Keratinocyte (primary cell): ENCODE measurements around the gene SEL1L3.

Source experiments
- EZH2 ChIP-seq: IDR thresholded peaks from one replicate; pipeline ENCODE4 v1.6.1; 2012; ENCODE audit warnings: inconsistent platforms, mild to moderate bottlenecking, low read length, moderate library complexity
- TF ChIP-seq, protein P1 (sequence below), 3 experiments: IDR thresholded peaks in 1 of 3; conservative IDR thresholded peaks in 1 of 3; optimal IDR thresholded peaks in 1 of 3; 2 replicates in 2 of 3; 3 replicates in 1 of 3; pipeline versions ENCODE3 to v1.5.1; 2011; ENCODE audit warnings: low read length in 3 of 3, mild to moderate bottlenecking in 3 of 3, moderate library complexity in 2 of 3, control low read depth in 1 of 3, inconsistent platforms in 1 of 3; ENCODE audit not compliant: insufficient read depth in 2 of 3; ENCODE audit errors: extremely low read depth in 1 of 3

DNA sequence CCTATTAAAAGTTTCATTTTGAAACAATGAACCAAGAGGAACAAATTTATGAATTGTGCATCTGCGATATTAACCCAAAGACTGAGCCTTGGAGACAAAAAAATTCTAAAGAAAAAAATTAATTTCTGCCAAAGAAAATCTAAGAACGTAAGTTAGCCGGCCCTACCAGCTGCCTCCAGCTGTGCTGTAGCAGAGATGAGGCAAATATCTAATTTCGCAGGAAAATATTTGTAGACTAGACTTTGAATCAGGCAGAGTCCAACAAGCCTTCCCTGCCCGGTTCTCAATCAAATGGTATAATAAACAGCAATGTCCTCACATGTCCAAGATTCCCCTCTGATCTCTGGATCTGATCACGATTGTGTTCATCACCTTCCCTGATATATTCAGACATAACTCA lies 30.0 kb upstream of the SEL1L3 start:
- TF ChIP-seq, protein P1, sequence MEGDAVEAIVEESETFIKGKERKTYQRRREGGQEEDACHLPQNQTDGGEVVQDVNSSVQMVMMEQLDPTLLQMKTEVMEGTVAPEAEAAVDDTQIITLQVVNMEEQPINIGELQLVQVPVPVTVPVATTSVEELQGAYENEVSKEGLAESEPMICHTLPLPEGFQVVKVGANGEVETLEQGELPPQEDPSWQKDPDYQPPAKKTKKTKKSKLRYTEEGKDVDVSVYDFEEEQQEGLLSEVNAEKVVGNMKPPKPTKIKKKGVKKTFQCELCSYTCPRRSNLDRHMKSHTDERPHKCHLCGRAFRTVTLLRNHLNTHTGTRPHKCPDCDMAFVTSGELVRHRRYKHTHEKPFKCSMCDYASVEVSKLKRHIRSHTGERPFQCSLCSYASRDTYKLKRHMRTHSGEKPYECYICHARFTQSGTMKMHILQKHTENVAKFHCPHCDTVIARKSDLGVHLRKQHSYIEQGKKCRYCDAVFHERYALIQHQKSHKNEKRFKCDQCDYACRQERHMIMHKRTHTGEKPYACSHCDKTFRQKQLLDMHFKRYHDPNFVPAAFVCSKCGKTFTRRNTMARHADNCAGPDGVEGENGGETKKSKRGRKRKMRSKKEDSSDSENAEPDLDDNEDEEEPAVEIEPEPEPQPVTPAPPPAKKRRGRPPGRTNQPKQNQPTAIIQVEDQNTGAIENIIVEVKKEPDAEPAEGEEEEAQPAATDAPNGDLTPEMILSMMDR (optimal IDR thresholded peaks at IDR 0.05 in 1 of 3, IDR thresholded peaks at IDR 0.05 in 1 of 3, conservative IDR thresholded peaks at IDR 0.05 in 1 of 3; ENCODE audit: extremely low read depth in 1 of 3, insufficient read depth in 2 of 3, low read length in 3 of 3): no peak
- no peak for TF ChIP-seq EZH2
